SU-DHL-6 (cell line): Measurements from ENCODE around the gene UBL3.

Experiments
- EZH2phosphoT487 ChIP-seq: fragments of 200-600 bp; sonication (generic), shearing (Covaris generic); conservative IDR thresholded peaks from 2 replicates; pipeline ENCODE4 v1.6.1; 2018; ENCODE audit warnings: mild to moderate bottlenecking, antibody characterized with exemption, low read length, moderate library complexity, mixed read lengths
- TF ChIP-seq, protein P1 (sequence below): fragments of 200-600 bp; sonication (generic); IDR thresholded peaks from one replicate; pipeline ENCODE4 v1.5.1; 2017; ENCODE audit warnings: antibody characterized with exemption, mild to moderate bottlenecking, low read length, moderate library complexity; ENCODE audit not compliant: insufficient read depth, poor library complexity, severe bottlenecking

DNA sequence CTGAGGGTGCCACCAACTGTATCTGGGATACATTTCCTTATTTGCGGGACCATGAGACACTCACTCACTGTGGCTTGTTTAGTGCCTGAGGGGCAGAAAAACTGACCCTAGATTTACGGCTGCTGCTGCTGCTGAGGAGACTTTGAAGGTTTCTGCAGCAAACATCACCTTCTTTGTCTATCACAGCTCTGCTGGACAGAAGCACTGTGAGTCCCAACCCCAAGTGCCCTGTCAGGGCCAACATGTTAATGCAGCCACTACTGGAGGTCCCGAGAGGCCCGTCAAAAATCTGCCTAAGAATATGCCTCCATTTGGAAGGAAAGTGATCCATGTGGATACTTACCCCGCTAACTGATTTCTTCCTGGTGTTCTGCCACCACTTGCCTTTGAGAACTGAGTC, 37.3 kb upstream of the UBL3 start:
- TF ChIP-seq, protein P1, sequence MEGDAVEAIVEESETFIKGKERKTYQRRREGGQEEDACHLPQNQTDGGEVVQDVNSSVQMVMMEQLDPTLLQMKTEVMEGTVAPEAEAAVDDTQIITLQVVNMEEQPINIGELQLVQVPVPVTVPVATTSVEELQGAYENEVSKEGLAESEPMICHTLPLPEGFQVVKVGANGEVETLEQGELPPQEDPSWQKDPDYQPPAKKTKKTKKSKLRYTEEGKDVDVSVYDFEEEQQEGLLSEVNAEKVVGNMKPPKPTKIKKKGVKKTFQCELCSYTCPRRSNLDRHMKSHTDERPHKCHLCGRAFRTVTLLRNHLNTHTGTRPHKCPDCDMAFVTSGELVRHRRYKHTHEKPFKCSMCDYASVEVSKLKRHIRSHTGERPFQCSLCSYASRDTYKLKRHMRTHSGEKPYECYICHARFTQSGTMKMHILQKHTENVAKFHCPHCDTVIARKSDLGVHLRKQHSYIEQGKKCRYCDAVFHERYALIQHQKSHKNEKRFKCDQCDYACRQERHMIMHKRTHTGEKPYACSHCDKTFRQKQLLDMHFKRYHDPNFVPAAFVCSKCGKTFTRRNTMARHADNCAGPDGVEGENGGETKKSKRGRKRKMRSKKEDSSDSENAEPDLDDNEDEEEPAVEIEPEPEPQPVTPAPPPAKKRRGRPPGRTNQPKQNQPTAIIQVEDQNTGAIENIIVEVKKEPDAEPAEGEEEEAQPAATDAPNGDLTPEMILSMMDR = no peak
- no peak for TF ChIP-seq EZH2phosphoT487
